Panc1 (cell line): ENCODE data around the gene GUCY1A2.

ENCODE experiments used
- POLR2AphosphoS5 ChIP-seq: IDR thresholded peaks from 2 replicates; pipeline ENCODE4 v1.6.1; 2012; ENCODE audit warnings: mild to moderate bottlenecking, low read depth, low read length, moderate library complexity
- SIN3A ChIP-seq: IDR thresholded peaks from 2 replicates; pipeline ENCODE4 v1.6.1; 2012; ENCODE audit warnings: low read depth, mild to moderate bottlenecking, low read length, moderate library complexity, borderline replicate concordance; ENCODE audit not compliant: insufficient read depth
- TCF7L2 ChIP-seq: IDR thresholded peaks from 2 replicates; pipeline ENCODE4 v1.6.1; 2011; ENCODE audit warnings: mild to moderate bottlenecking, low read depth, low read length, inconsistent platforms
- TF ChIP-seq, protein P1 (sequence below): fragments of 450-650 bp; IDR thresholded peaks from 2 replicates; pipeline ENCODE4 v1.5.1; 2017; ENCODE audit warnings: mild to moderate bottlenecking
- TF ChIP-seq, protein P2 (sequence below), 2 experiments: IDR thresholded peaks; 2 replicates each; pipeline ENCODE4 v1.6.1; 2011 to 2012; ENCODE audit warnings: low read depth in 2 of 2, control low read depth in 1 of 2, low read length in 1 of 2, mild to moderate bottlenecking in 1 of 2, moderate library complexity in 1 of 2; ENCODE audit not compliant: insufficient read depth in 1 of 2

DNA sequence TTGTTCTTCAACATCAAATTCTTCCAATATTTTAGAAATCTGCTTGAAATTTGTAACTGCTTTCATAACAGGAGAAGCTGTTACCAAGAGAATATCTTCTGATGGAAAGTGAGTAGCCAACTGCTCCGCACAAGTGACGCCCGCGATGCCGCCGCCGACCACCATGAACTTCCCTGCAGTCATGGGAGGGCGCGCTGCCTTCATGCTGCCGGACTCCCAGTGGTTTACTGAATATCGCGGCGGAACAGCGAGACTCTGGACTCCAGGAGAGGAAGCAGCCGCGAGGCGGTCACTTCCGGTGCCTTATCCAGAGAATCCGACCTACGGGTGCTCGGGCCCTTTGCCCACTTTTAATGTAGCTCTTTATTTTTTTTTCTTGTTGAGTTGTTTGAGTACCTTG lies 190.6 kb downstream of the GUCY1A2 start:
- TF ChIP-seq SIN3A: no peak
- TF ChIP-seq TCF7L2: no peak
- TF ChIP-seq, protein P1, sequence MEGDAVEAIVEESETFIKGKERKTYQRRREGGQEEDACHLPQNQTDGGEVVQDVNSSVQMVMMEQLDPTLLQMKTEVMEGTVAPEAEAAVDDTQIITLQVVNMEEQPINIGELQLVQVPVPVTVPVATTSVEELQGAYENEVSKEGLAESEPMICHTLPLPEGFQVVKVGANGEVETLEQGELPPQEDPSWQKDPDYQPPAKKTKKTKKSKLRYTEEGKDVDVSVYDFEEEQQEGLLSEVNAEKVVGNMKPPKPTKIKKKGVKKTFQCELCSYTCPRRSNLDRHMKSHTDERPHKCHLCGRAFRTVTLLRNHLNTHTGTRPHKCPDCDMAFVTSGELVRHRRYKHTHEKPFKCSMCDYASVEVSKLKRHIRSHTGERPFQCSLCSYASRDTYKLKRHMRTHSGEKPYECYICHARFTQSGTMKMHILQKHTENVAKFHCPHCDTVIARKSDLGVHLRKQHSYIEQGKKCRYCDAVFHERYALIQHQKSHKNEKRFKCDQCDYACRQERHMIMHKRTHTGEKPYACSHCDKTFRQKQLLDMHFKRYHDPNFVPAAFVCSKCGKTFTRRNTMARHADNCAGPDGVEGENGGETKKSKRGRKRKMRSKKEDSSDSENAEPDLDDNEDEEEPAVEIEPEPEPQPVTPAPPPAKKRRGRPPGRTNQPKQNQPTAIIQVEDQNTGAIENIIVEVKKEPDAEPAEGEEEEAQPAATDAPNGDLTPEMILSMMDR: no peak
- TF ChIP-seq, protein P2, sequence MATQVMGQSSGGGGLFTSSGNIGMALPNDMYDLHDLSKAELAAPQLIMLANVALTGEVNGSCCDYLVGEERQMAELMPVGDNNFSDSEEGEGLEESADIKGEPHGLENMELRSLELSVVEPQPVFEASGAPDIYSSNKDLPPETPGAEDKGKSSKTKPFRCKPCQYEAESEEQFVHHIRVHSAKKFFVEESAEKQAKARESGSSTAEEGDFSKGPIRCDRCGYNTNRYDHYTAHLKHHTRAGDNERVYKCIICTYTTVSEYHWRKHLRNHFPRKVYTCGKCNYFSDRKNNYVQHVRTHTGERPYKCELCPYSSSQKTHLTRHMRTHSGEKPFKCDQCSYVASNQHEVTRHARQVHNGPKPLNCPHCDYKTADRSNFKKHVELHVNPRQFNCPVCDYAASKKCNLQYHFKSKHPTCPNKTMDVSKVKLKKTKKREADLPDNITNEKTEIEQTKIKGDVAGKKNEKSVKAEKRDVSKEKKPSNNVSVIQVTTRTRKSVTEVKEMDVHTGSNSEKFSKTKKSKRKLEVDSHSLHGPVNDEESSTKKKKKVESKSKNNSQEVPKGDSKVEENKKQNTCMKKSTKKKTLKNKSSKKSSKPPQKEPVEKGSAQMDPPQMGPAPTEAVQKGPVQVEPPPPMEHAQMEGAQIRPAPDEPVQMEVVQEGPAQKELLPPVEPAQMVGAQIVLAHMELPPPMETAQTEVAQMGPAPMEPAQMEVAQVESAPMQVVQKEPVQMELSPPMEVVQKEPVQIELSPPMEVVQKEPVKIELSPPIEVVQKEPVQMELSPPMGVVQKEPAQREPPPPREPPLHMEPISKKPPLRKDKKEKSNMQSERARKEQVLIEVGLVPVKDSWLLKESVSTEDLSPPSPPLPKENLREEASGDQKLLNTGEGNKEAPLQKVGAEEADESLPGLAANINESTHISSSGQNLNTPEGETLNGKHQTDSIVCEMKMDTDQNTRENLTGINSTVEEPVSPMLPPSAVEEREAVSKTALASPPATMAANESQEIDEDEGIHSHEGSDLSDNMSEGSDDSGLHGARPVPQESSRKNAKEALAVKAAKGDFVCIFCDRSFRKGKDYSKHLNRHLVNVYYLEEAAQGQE (IDR thresholded peaks at IDR 0.05; ENCODE audit: insufficient read depth in 1 of 2, low read depth in 2 of 2, low read length in 1 of 2): no peak
- no peak for TF ChIP-seq POLR2AphosphoS5
